T-helper 1 cell treated with Interleukin-12 subunit alpha and Interleukin-12 subunit beta and Interleukin-4 antibody, amounts not matched to agents 30 μg/mL and 1 μg/mL, for 36 hours (primary cell): Measurements from ENCODE around the gene MTA2.
A peak's percentile ranks its signal among the peaks of the same experiment; 100 is the strongest.
"Not testable (repeated sequence)": the region's sequence is repeated elsewhere in the genome, so short reads cannot be mapped to it uniquely, and the experiment has no call there.

Source experiments
- H3K27ac Mint-ChIP-seq: one replicate; pipeline ENCODE4 v1.8.0; 2021; ENCODE audit warnings: mild to moderate bottlenecking, mixed read lengths
- H3K27me3 Mint-ChIP-seq: one replicate; pipeline ENCODE4 v1.8.0; 2021; ENCODE audit warnings: low read depth, mixed read lengths
- H3K36me3 Mint-ChIP-seq: one replicate; pipeline ENCODE4 v1.8.0; 2021; ENCODE audit warnings: low read depth, mixed read lengths
- H3K4me1 Mint-ChIP-seq: one replicate; pipeline ENCODE4 v1.8.0; 2021; ENCODE audit warnings: low read depth, mixed read lengths
- H3K4me3 Mint-ChIP-seq: one replicate; pipeline ENCODE4 v1.8.0; 2021; ENCODE audit warnings: mild to moderate bottlenecking, moderate library complexity, mixed read lengths
- H3K9me3 Mint-ChIP-seq: one replicate; pipeline ENCODE4 v1.8.0; 2021; ENCODE audit warnings: mixed read lengths

Gene MTA2

GRCh38 chr11:62621567-62622470, 20.2 kb upstream of the MTA2 start, which contains the start of gene B3GAT3:
Gene B3GAT3 (minus strand): TSS chr11:62621986. CDS start chr11:62621947, 39 bp downstream.
- peaks cover 22% of the 10 kb centered on the region for H3K4me1 Mint-ChIP-seq
- H3K4me3 Mint-ChIP-seq, result peak within 1 kb of the TSS; percentile 90
- H3K36me3 Mint-ChIP-seq, result peaks cover 36% of the 10 kb centered on the region
- H3K27ac Mint-ChIP-seq, result peak within 1 kb of the TSS; percentile 99
- H3K9me3 Mint-ChIP-seq, result no peaks in the 10 kb centered on the region
- H3K27me3 Mint-ChIP-seq, result no peaks in the 10 kb centered on the region

GRCh38 chr11:62621027-62621566, 19.4 kb upstream of the MTA2 start:
- Mint-ChIP-seq H3K36me3 (peaks cover 29% of the 10 kb centered on the region), H3K4me3 (peak overlapping the region; percentile 90), H3K27me3 (no peaks in the 10 kb centered on the region), H3K4me1 (peaks cover 22% of the 10 kb centered on the region), H3K27ac (peak overlapping the region; percentile 99), H3K9me3 (no peaks in the 10 kb centered on the region)

- not testable (repeated sequence) for H3K9me3 Mint-ChIP-seq, H3K27me3 Mint-ChIP-seq, H3K4me3 Mint-ChIP-seq, H3K27ac Mint-ChIP-seq
- Mint-ChIP-seq H3K4me1 (peaks cover 28% of the 10 kb centered on the region), H3K36me3 (peaks cover 24% of the 10 kb centered on the region)
Observed at GRCh38 chr11:62616957-62617356, 15.3 kb upstream of the MTA2 start.

GRCh38 chr11:62615521-62615920, 13.9 kb upstream of the MTA2 start:
- no peaks in the 10 kb centered on the region for H3K27me3 Mint-ChIP-seq
- peaks cover 24% of the 10 kb centered on the region for H3K4me1 Mint-ChIP-seq
- H3K27ac Mint-ChIP-seq, result no peak overlapping the region
- no peaks in the 10 kb centered on the region for H3K9me3 Mint-ChIP-seq
- no peak overlapping the region for H3K4me3 Mint-ChIP-seq
- H3K36me3 Mint-ChIP-seq, result peaks cover 16% of the 10 kb centered on the region

- H3K27me3 Mint-ChIP-seq, result no peaks in the 10 kb centered on the region
Observed at GRCh38 chr11:62614275-62614674, 12.6 kb upstream of the MTA2 start.

GRCh38 chr11:62613291-62613778, 11.7 kb upstream of the MTA2 start:
- Mint-ChIP-seq H3K27ac (peak overlapping the region; percentile 75), H3K4me3 (peak overlapping the region; percentile 54), H3K36me3 (peaks cover 20% of the 10 kb centered on the region), H3K9me3 (no peaks in the 10 kb centered on the region), H3K4me1 (peaks cover 32% of the 10 kb centered on the region), H3K27me3 (no peaks in the 10 kb centered on the region)

More at GRCh38 chr11:62614275-62614674, 12.6 kb upstream of the MTA2 start:
- Mint-ChIP-seq H3K9me3 (no peaks in the 10 kb centered on the region), H3K4me3 (peak overlapping the region; percentile 10), H3K36me3 (peaks cover 21% of the 10 kb centered on the region), H3K4me1 (peaks cover 27% of the 10 kb centered on the region), H3K27ac (peak overlapping the region; percentile 77)

GRCh38 chr11:62612366-62613290, 11.0 kb upstream of the MTA2 start, which contains the start of the genes EML3 and ROM1:
Gene EML3 (minus strand): TSS chr11:62612775. CDS start chr11:62612457, 318 bp downstream.
Gene ROM1 (plus strand): TSS chr11:62613257. CDS start chr11:62613282, 25 bp downstream.
- Mint-ChIP-seq H3K27me3 (no peaks in the 10 kb centered on the region), H3K4me3 (peak within 1 kb of the TSS; percentile 93), H3K4me1 (peaks cover 39% of the 10 kb centered on the region), H3K36me3 (peaks cover 26% of the 10 kb centered on the region), H3K27ac (peak within 1 kb of the TSS; percentile 91), H3K9me3 (no peaks in the 10 kb centered on the region)

- Mint-ChIP-seq H3K4me1 (peaks cover 41% of the 10 kb centered on the region), H3K27ac (peak overlapping the region; percentile 91), H3K27me3 (no peaks in the 10 kb centered on the region), H3K36me3 (peaks cover 26% of the 10 kb centered on the region), H3K9me3 (no peaks in the 10 kb centered on the region), H3K4me3 (peak overlapping the region; percentile 93)
Observed at GRCh38 chr11:62611705-62612365, 10.2 kb upstream of the MTA2 start.

- Mint-ChIP-seq H3K36me3 (peaks cover 30% of the 10 kb centered on the region), H3K27ac (peak overlapping the region; percentile 91), H3K4me1 (peaks cover 43% of the 10 kb centered on the region), H3K4me3 (peak overlapping the region; percentile 93), H3K27me3 (no peaks in the 10 kb centered on the region), H3K9me3 (no peaks in the 10 kb centered on the region)
Observed at GRCh38 chr11:62610814-62611704, 9.4 kb upstream of the MTA2 start.

GRCh38 chr11:62610403-62610802, 8.7 kb upstream of the MTA2 start:
- Mint-ChIP-seq H3K4me3 (peak overlapping the region; percentile 78), H3K27ac (peak overlapping the region; percentile 75), H3K4me1 (peaks cover 43% of the 10 kb centered on the region), H3K27me3 (no peaks in the 10 kb centered on the region), H3K9me3 (no peaks in the 10 kb centered on the region), H3K36me3 (peaks cover 31% of the 10 kb centered on the region)

- Mint-ChIP-seq H3K4me1 (peaks cover 36% of the 10 kb centered on the region), H3K36me3 (peaks cover 31% of the 10 kb centered on the region)
Observed at GRCh38 chr11:62608776-62609175, 7.1 kb upstream of the MTA2 start.

GRCh38 chr11:62607714-62608113, 6.0 kb upstream of the MTA2 start:
- Mint-ChIP-seq H3K27ac (no peak overlapping the region), H3K36me3 (peaks cover 37% of the 10 kb centered on the region), H3K4me1 (peaks cover 41% of the 10 kb centered on the region), H3K4me3 (no peak overlapping the region), H3K27me3 (no peaks in the 10 kb centered on the region), H3K9me3 (no peaks in the 10 kb centered on the region)

More at GRCh38 chr11:62608776-62609175, 7.1 kb upstream of the MTA2 start:
- peak overlapping the region; percentile 37 for H3K4me3 Mint-ChIP-seq
- no peak overlapping the region for H3K27ac Mint-ChIP-seq
- no peaks in the 10 kb centered on the region for H3K27me3 Mint-ChIP-seq
- H3K9me3 Mint-ChIP-seq, result no peaks in the 10 kb centered on the region

- no peak overlapping the region for H3K27ac Mint-ChIP-seq
- H3K9me3 Mint-ChIP-seq, result no peaks in the 10 kb centered on the region
- peaks cover 41% of the 10 kb centered on the region for H3K36me3 Mint-ChIP-seq
- H3K4me1 Mint-ChIP-seq, result peaks cover 43% of the 10 kb centered on the region
- no peaks in the 10 kb centered on the region for H3K27me3 Mint-ChIP-seq
- H3K4me3 Mint-ChIP-seq, result no peak overlapping the region
Observed at GRCh38 chr11:62605902-62606301, 4.2 kb upstream of the MTA2 start.
